HCT116 (cell line): ENCODE results near the gene FOXO3. TPM values are rescaled to one million over a fixed set of nuclear protein-coding genes. Genes with fewer than 3 reads are reported as not detected.
A peak's percentile ranks its signal among the peaks of the same experiment; 100 is the strongest.

ENCODE experiments used
- ATAC-seq: fragments of 200-7000 bp; cut with Tn5 transposase; 2 replicates; pipeline ENCODE4 v1.9.1; 2020; ENCODE audit warnings: mild to moderate bottlenecking, moderate library complexity
- BruUV-seq: library from RNA; stranded (reverse); fragments of 400-500 nt; replicated peaks from 2 replicates; lab custom pipeline; 2021; lab: Mats Ljungman, UMichigan
- CTCF ChIA-PET: fragments of 300-600 bp; sonication (Branson Sonifier 250); formaldehyde crosslinking; loops from one replicate; lab custom pipeline; 2021; ENCODE audit warnings: antibody characterized with exemption; lab: Charles Lee
- POLR2A ChIA-PET: fragments of 300-600, 350-600 bp; sonication (Branson Sonifier 250); formaldehyde crosslinking; loops from one replicate; lab custom pipeline; 2021; ENCODE audit warnings: antibody characterized with exemption; lab: Charles Lee
- RAD21 ChIA-PET, 2 experiments: fragments of 300-600 bp; sonication (Branson Sonifier 250); formaldehyde crosslinking; loops; one replicate each; lab custom pipeline; 2023; ENCODE audit warnings: low total read pairs in 2 of 2; ENCODE audit not compliant: uncharacterized antibody in 2 of 2, unreplicated experiment in 2 of 2, low non-redundant PET in 1 of 2; lab: Charles Lee
- DNase-seq: peaks from one replicate; pipeline ENCODE4 v3.0.0-alpha.2; 2010; ENCODE audit warnings: low read depth, low spot score
- H2AFZ ChIP-seq: fragments of 200-600 bp; shearing (Covaris generic), sonication (generic); 2 replicates; pipeline ENCODE4 v1.6.1; 2017; ENCODE audit warnings: low read depth, mixed run types, mixed read lengths, antibody characterized with exemption, low read length; ENCODE audit not compliant: poor library complexity, severe bottlenecking
- H3K27ac ChIP-seq: 2 replicates; pipeline ENCODE4 v1.5.1; 2012; ENCODE audit warnings: low read depth, low read length
- H3K27me3 ChIP-seq: fragments of 200-600 bp; sonication (generic); 2 replicates; pipeline ENCODE4 v1.6.1; 2016; ENCODE audit warnings: mixed run types, low read length, mixed read lengths; ENCODE audit not compliant: insufficient read depth
- H3K36me3 ChIP-seq, 2 experiments: fragments of 200-500 bp in 1 of 2; fragments of 200-600 bp in 1 of 2; sonication (Bioruptor generic) in 1 of 2; sonication (generic) in 1 of 2; 2 replicates each; pipeline versions ENCODE4 v1.5.1 to v1.6.1; 2014 to 2016; ENCODE audit warnings: low read length in 2 of 2, inconsistent platforms in 1 of 2, mixed read lengths in 1 of 2, mixed run types in 1 of 2; ENCODE audit not compliant: insufficient read depth in 2 of 2, control insufficient read depth in 1 of 2
- H3K4me1 ChIP-seq, 2 experiments: fragments of 200-600 bp in 1 of 2; sonication (generic) in 1 of 2; 2 replicates each; pipeline versions ENCODE4 v1.5.1 to v1.6.1; 2012 to 2017; ENCODE audit warnings: low read length in 2 of 2, inconsistent platforms in 1 of 2, mild to moderate bottlenecking in 1 of 2, mixed read lengths in 1 of 2, mixed run types in 1 of 2, moderate library complexity in 1 of 2; ENCODE audit not compliant: insufficient read depth in 2 of 2, control insufficient read depth in 1 of 2
- H3K4me2 ChIP-seq: fragments of 200-600 bp; sonication (generic); 2 replicates; pipeline ENCODE4 v1.6.1; 2017; ENCODE audit warnings: mixed run types, low read length, mixed read lengths
- H3K4me3 ChIP-seq, 2 experiments: fragments of 200-600 bp in 1 of 2; sonication (generic) in 1 of 2; replicated peaks in 1 of 2; 2 replicates each; pipeline ENCODE4 v1.5.1; 2011 to 2016; ENCODE audit warnings: low read length in 2 of 2, control low read depth in 1 of 2, low read depth in 1 of 2, mild to moderate bottlenecking in 1 of 2, mixed read lengths in 1 of 2, mixed run types in 1 of 2
- H3K79me2 ChIP-seq: fragments of 200-600 bp; sonication (generic); 2 replicates; pipeline ENCODE4 v1.6.1; 2017; ENCODE audit warnings: mild to moderate bottlenecking, mixed run types, low read length, moderate library complexity, mixed read lengths; ENCODE audit not compliant: insufficient read depth
- H3K9ac ChIP-seq: fragments of 200-600 bp; sonication (generic); 2 replicates; pipeline ENCODE4 v1.6.1; 2016; ENCODE audit warnings: low read length, mixed read lengths
- H3K9me2 ChIP-seq: fragments of 200-600 bp; sonication (generic), shearing (Covaris generic); 2 replicates; pipeline ENCODE4 v1.6.1; 2017; ENCODE audit warnings: mixed run types, mild to moderate bottlenecking, moderate library complexity; ENCODE audit not compliant: insufficient read depth
- H3K9me3 ChIP-seq, 2 experiments: fragments of 200-500 bp in 1 of 2; fragments of 200-600 bp in 1 of 2; sonication (Bioruptor generic) in 1 of 2; sonication (generic) in 1 of 2; 2 replicates each; pipeline ENCODE4 v1.6.1; 2014 to 2017; ENCODE audit warnings: low read length in 2 of 2, mixed read lengths in 2 of 2, inconsistent platforms in 1 of 2, low read depth in 1 of 2, mild to moderate bottlenecking in 1 of 2, mixed run types in 1 of 2, moderate library complexity in 1 of 2; ENCODE audit not compliant: control insufficient read depth in 1 of 2, insufficient read depth in 1 of 2
- H4K20me1 ChIP-seq: fragments of 200-600 bp; sonication (generic), shearing (Covaris generic); 2 replicates; pipeline ENCODE4 v1.6.1; 2017; ENCODE audit warnings: mixed run types, mild to moderate bottlenecking, moderate library complexity; ENCODE audit not compliant: insufficient read depth
- CBX3 ChIP-seq: IDR thresholded peaks from 2 replicates; pipeline ENCODE4 v1.6.1; 2012; ENCODE audit warnings: low read depth
- EGR1 ChIP-seq: IDR thresholded peaks from 2 replicates; pipeline ENCODE4 v1.6.1; 2012; ENCODE audit warnings: low read depth
- ELF1 ChIP-seq: IDR thresholded peaks from 2 replicates; pipeline ENCODE4 v1.6.1; 2012; ENCODE audit warnings: low read depth, borderline replicate concordance
- EZH2 ChIP-seq: fragments of 200-600 bp; sonication (generic); IDR thresholded peaks from 2 replicates; pipeline ENCODE4 v1.6.1; 2017; ENCODE audit warnings: antibody characterized with exemption, mixed run types
- JUND ChIP-seq: IDR thresholded peaks from 2 replicates; pipeline ENCODE4 v1.6.1; 2012
- POLR2A ChIP-seq: IDR thresholded peaks from 2 replicates; pipeline ENCODE4 v1.7.0; 2011; ENCODE audit warnings: borderline replicate concordance; ENCODE audit not compliant: insufficient read depth, insufficient read length; ENCODE audit errors: extremely low read depth
- RAD21 ChIP-seq: IDR thresholded peaks from 2 replicates; pipeline ENCODE4 v1.6.1; 2012; ENCODE audit warnings: low read depth, mild to moderate bottlenecking
- SIN3A ChIP-seq: IDR thresholded peaks from 2 replicates; pipeline ENCODE4 v1.6.1; 2012; ENCODE audit warnings: low read depth
- SRF ChIP-seq: IDR thresholded peaks from 2 replicates; pipeline ENCODE4 v1.6.1; 2012; ENCODE audit warnings: low read depth
- TCF7L2 ChIP-seq: IDR thresholded peaks from 2 replicates; pipeline ENCODE4 v1.7.0; 2011; ENCODE audit warnings: borderline replicate concordance, inconsistent platforms; ENCODE audit not compliant: insufficient read depth, insufficient read length; ENCODE audit errors: extremely low read depth
- ZNF274 ChIP-seq: fragments of 200-500 bp; sonication (Bioruptor generic); IDR thresholded peaks from 2 replicates; pipeline ENCODE4 v1.6.1; 2014; ENCODE audit warnings: mild to moderate bottlenecking, low read depth, low read length, inconsistent platforms
- intact Hi-C: fragments of 100-400 bp; cut with micrococcal nuclease; formaldehyde crosslinking; loops from 2 replicates; pipeline ENCODE4 v1.10.0; 2022
- total RNA-seq: library from RNA; stranded (reverse); gene quantifications from one replicate; pipeline ENCODE4 v1.2.1, GENCODE V29; 2021; ENCODE audit not compliant: unreplicated experiment
- TF ChIP-seq, protein P1 (sequence below): IDR thresholded peaks from 2 replicates; pipeline ENCODE4 v1.6.1; 2011; ENCODE audit warnings: mild to moderate bottlenecking, low read length, moderate library complexity; ENCODE audit not compliant: insufficient replicate concordance; ENCODE audit errors: extremely low read depth
- TF ChIP-seq, protein P2 (sequence below): IDR thresholded peaks from 2 replicates; pipeline ENCODE4 v1.6.1; 2012
- TF ChIP-seq, protein P3 (sequence below), 3 experiments: fragments of 200-600 bp in 1 of 3; sonication (generic) in 1 of 3; IDR thresholded peaks in 2 of 3; conservative IDR thresholded peaks in 1 of 3; 2 replicates each; pipeline ENCODE4 v1.5.1; 2012 to 2017; ENCODE audit warnings: low read depth in 2 of 3, low read length in 2 of 3, antibody characterized with exemption in 1 of 3, borderline replicate concordance in 1 of 3, control low read depth in 1 of 3, mild to moderate bottlenecking in 1 of 3, mixed read lengths in 1 of 3, mixed run types in 1 of 3, moderate library complexity in 1 of 3; ENCODE audit not compliant: insufficient read depth in 1 of 3

FOXO3 gene
- total RNA-seq, 1 experiment from 2014 or later = 40.0 TPM

DNA sequence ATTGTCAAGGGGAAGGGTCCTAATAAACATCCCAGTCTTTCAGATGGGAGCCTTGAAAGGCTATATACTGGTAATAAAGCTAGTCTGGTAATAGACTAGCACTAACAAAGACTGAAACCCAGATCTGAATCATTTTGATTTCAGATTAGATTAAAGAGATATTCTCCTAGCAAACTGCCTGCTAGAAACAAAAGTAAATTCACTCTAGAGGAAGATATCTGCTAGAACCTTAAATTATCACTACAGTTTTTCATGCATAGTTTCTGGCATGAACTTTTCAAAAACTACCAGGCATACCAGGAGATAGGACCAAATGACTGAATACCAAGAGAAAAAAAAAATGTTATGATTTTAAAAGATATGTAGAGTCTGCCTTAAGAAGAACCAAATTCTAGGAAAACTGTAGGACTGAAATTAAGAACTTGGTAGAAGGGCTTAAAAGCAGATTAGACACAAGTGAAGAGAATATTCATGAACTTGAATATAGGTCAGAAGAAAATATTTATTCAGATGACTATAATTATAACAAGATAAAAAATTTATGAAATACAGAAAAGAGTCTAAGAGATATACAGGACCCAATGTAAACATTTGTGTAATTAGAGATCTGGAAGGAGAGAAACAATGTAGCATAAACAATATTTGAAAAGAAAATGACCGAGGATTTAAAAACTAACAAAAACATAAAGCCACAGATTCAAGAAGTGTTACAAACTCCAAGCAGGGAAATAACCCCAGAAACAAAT is 141.6 kb downstream of the FOXO3 start:
- no peak for ATAC-seq
- no peak overlapping the region for H3K4me3 ChIP-seq
- intact Hi-C loops = no loop called here
- H3K79me2 ChIP-seq = no peaks in the 10 kb centered on the region
- no peaks in the 10 kb centered on the region for H3K9me2 ChIP-seq
- no peak overlapping the region for H3K27ac ChIP-seq
- no peaks in the 10 kb centered on the region for H3K4me1 ChIP-seq
- H3K9ac ChIP-seq = no peak overlapping the region
- H2AFZ ChIP-seq = no peak overlapping the region
- BruUV-seq = no TSS peak
- peaks cover 3 to 14% of the 10 kb centered on the region in 2 experiments; a peak in 2 of 4 replicates for H3K9me3 ChIP-seq
- no peaks in the 10 kb centered on the region for H3K27me3 ChIP-seq
- CTCF ChIA-PET = no interaction called here
- DNase-seq = no peak
- H3K36me3 ChIP-seq = no peaks in the 10 kb centered on the region
- no peaks in the 10 kb centered on the region for H4K20me1 ChIP-seq
- TF ChIP-seq, protein P1, sequence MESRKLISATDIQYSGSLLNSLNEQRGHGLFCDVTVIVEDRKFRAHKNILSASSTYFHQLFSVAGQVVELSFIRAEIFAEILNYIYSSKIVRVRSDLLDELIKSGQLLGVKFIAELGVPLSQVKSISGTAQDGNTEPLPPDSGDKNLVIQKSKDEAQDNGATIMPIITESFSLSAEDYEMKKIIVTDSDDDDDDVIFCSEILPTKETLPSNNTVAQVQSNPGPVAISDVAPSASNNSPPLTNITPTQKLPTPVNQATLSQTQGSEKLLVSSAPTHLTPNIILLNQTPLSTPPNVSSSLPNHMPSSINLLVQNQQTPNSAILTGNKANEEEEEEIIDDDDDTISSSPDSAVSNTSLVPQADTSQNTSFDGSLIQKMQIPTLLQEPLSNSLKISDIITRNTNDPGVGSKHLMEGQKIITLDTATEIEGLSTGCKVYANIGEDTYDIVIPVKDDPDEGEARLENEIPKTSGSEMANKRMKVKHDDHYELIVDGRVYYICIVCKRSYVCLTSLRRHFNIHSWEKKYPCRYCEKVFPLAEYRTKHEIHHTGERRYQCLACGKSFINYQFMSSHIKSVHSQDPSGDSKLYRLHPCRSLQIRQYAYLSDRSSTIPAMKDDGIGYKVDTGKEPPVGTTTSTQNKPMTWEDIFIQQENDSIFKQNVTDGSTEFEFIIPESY = no peak
- TF ChIP-seq CBX3 = peak; percentile 37; the same call in 1 of the 2 replicates
- RAD21 ChIA-PET = no interaction called here
- POLR2A ChIA-PET = no interaction called here
- no peak overlapping the region for H3K4me2 ChIP-seq

DNA sequence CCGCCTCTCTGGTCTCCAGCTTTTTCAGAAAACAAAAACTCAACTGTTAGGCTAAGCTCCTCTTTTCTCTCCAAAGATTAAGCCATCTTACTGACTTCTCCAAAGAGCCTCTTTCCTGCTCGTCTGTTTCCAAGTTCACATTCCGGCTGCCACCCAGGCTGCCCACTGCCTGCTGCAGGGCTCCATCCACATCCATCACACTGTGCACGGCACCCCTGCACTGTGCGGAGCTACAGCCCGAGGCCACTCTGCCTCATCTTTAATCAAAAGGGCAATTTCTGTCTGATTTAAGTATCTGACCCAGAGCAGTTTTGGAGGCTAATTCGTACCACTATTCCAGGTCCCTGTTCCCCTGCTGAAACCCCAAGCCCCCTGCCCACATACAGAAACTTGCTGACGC is 145.9 kb downstream of the FOXO3 start:
- Histone ChIP-seq H3K27me3 (no peaks in the 10 kb centered on the region), H3K9me3 (peaks cover 3 to 10% of the 10 kb centered on the region in 2 experiments; a peak in 2 of 4 replicates), H3K36me3 (no peaks in the 10 kb centered on the region), H3K27ac (no peak overlapping the region), H3K4me2 (no peak overlapping the region), H3K9ac (no peak overlapping the region), H2AFZ (no peak overlapping the region), H3K4me3 (no peak overlapping the region), H3K9me2 (no peaks in the 10 kb centered on the region), H3K79me2 (no peaks in the 10 kb centered on the region), H4K20me1 (no peaks in the 10 kb centered on the region), H3K4me1 (no peaks in the 10 kb centered on the region)
- BruUV-seq = no TSS peak
- TF ChIP-seq ZNF274 = no peak
- TF ChIP-seq EZH2 = no peak
- TF ChIP-seq, protein P2, sequence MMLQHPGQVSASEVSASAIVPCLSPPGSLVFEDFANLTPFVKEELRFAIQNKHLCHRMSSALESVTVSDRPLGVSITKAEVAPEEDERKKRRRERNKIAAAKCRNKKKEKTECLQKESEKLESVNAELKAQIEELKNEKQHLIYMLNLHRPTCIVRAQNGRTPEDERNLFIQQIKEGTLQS = no peak
- no peak for TF ChIP-seq TCF7L2
- TF ChIP-seq, protein P3, sequence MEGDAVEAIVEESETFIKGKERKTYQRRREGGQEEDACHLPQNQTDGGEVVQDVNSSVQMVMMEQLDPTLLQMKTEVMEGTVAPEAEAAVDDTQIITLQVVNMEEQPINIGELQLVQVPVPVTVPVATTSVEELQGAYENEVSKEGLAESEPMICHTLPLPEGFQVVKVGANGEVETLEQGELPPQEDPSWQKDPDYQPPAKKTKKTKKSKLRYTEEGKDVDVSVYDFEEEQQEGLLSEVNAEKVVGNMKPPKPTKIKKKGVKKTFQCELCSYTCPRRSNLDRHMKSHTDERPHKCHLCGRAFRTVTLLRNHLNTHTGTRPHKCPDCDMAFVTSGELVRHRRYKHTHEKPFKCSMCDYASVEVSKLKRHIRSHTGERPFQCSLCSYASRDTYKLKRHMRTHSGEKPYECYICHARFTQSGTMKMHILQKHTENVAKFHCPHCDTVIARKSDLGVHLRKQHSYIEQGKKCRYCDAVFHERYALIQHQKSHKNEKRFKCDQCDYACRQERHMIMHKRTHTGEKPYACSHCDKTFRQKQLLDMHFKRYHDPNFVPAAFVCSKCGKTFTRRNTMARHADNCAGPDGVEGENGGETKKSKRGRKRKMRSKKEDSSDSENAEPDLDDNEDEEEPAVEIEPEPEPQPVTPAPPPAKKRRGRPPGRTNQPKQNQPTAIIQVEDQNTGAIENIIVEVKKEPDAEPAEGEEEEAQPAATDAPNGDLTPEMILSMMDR (IDR thresholded peaks at IDR 0.05 in 2 of 3, conservative IDR thresholded peaks at IDR 0.05 in 1 of 3; ENCODE audit: borderline replicate concordance in 1 of 3, insufficient read depth in 1 of 3, low read depth in 2 of 3, low read length in 2 of 3) = no peak
- no peak for TF ChIP-seq EGR1
- no peak for TF ChIP-seq SIN3A
- no peak for TF ChIP-seq ELF1
- no peak for TF ChIP-seq JUND
- no peak for TF ChIP-seq POLR2A
- TF ChIP-seq SRF = no peak
- TF ChIP-seq RAD21 = no peak
- POLR2A ChIA-PET = no interaction called here
- ATAC-seq = no peak
- intact Hi-C loops = no loop called here
- CTCF ChIA-PET = no interaction called here
- DNase-seq = no peak
- RAD21 ChIA-PET = no interaction called here
